Activated CD8-positive, alpha-beta T cell treated with anti-CD3 and anti-CD28 coated beads for 36 hours (primary cell): ENCODE results near the gene SRSF12. TPM values are rescaled to one million over a fixed set of nuclear protein-coding genes. Genes with fewer than 3 reads are reported as not detected.

Experiments
- ATAC-seq: fragments of 200-7000 bp; cut with Tn5 transposase; one replicate; pipeline ENCODE4 v1.10.0; 2021; ENCODE audit warnings: mild to moderate bottlenecking, moderate library complexity
- CTCF ChIA-PET: fragments of 350-600 bp; sonication (Branson Sonifier 250); formaldehyde crosslinking; loops from one replicate; lab custom pipeline; 2021; ENCODE audit warnings: antibody characterized with exemption; lab: Charles Lee
- POLR2A ChIA-PET: fragments of 350-600 bp; sonication (Branson Sonifier 250); formaldehyde crosslinking; loops from one replicate; lab custom pipeline; 2021; ENCODE audit warnings: antibody characterized with exemption; lab: Charles Lee
- DNase-seq: peaks from one replicate; pipeline ENCODE4 v3.0.0-alpha.2; 2020
- H3K27ac Mint-ChIP-seq: one replicate; pipeline ENCODE4 v1.8.0; 2021; ENCODE audit warnings: mild to moderate bottlenecking, mixed read lengths
- H3K27me3 Mint-ChIP-seq: one replicate; pipeline ENCODE4 v1.8.0; 2021; ENCODE audit warnings: mixed read lengths
- H3K36me3 Mint-ChIP-seq: one replicate; pipeline ENCODE4 v1.8.0; 2021; ENCODE audit warnings: low read depth, mixed read lengths
- H3K4me1 Mint-ChIP-seq: one replicate; pipeline ENCODE4 v1.8.0; 2021; ENCODE audit warnings: low read depth, mixed read lengths
- H3K4me3 Mint-ChIP-seq: one replicate; pipeline ENCODE4 v1.8.0; 2021; ENCODE audit warnings: mild to moderate bottlenecking, moderate library complexity, mixed read lengths
- H3K9me3 Mint-ChIP-seq: one replicate; pipeline ENCODE4 v1.8.0; 2021; ENCODE audit warnings: mixed read lengths
- intact Hi-C: fragments of 100-400 bp; cut with micrococcal nuclease; formaldehyde crosslinking; loops from one replicate; pipeline ENCODE4 v1.10.0; 2022
- total RNA-seq, 2 experiments: library from RNA; stranded (reverse); gene quantifications; one replicate each; pipeline ENCODE4 v1.2.3, GENCODE V29; 2021
- TF ChIP-seq, protein P1 (sequence below): fragments of 200-600 bp; IDR thresholded peaks from one replicate; pipeline ENCODE4 v1.8.0; 2022; ENCODE audit warnings: antibody characterized with exemption, mild to moderate bottlenecking

The SRSF12 gene
- total RNA-seq, 2 experiments from 2014 or later: 0.83 to 1.1 TPM

- ChIA-PET POLR2A (no interaction called here), CTCF (interaction anchor here (0.6 to 2.5 kb wide), 9 partner anchors 9 to 253 kb away, joined by 3 to 8 read pairs (median 3); no protein-coding TSS in a partner anchor)
- H3K27me3 Mint-ChIP-seq: peaks cover 3% of the 10 kb centered on the region
- intact Hi-C loops: no loop called here
- no peaks in the 10 kb centered on the region for H3K9me3 Mint-ChIP-seq
- ATAC-seq: peak; percentile 60
- no peaks in the 10 kb centered on the region for H3K36me3 Mint-ChIP-seq
- TF ChIP-seq, protein P1, sequence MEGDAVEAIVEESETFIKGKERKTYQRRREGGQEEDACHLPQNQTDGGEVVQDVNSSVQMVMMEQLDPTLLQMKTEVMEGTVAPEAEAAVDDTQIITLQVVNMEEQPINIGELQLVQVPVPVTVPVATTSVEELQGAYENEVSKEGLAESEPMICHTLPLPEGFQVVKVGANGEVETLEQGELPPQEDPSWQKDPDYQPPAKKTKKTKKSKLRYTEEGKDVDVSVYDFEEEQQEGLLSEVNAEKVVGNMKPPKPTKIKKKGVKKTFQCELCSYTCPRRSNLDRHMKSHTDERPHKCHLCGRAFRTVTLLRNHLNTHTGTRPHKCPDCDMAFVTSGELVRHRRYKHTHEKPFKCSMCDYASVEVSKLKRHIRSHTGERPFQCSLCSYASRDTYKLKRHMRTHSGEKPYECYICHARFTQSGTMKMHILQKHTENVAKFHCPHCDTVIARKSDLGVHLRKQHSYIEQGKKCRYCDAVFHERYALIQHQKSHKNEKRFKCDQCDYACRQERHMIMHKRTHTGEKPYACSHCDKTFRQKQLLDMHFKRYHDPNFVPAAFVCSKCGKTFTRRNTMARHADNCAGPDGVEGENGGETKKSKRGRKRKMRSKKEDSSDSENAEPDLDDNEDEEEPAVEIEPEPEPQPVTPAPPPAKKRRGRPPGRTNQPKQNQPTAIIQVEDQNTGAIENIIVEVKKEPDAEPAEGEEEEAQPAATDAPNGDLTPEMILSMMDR: peak; percentile 40
- H3K27ac Mint-ChIP-seq: no peak overlapping the region
- no peaks in the 10 kb centered on the region for H3K4me1 Mint-ChIP-seq
- no peak overlapping the region for H3K4me3 Mint-ChIP-seq
- DNase-seq: no peak
These were observed 4.8 kb upstream of the SRSF12 start for GRCh38 chr6:89122625-89123024.

DNA sequence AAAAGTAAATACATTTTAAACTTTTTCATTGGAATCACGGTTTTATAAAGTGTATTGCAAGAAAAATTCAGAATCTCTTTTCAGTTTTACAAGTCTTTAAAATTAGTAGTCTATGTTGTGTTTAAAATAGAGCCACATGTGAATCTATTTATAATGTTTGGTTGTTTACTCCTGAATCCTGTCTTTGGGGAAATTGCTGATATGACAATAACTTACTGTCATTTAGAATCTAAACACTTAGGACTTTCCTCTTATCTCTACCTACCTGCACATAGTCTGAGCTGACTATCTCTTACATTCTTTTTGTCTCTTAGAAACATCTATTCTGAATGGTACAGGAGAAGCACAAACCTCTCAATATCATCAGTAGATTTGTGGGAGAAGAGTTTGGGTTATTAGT is 4.1 kb upstream of the SRSF12 start:
- ChIA-PET POLR2A (no interaction called here), CTCF (interaction anchor here (1.7 to 2.5 kb wide), 2 partner anchors 9 to 17 kb away, joined by 5 to 7 read pairs; no protein-coding TSS in a partner anchor)
- Mint-ChIP-seq H3K27ac (no peak overlapping the region), H3K4me1 (peaks cover 3% of the 10 kb centered on the region), H3K9me3 (no peaks in the 10 kb centered on the region), H3K4me3 (no peak overlapping the region), H3K36me3 (no peaks in the 10 kb centered on the region), H3K27me3 (peaks cover 3% of the 10 kb centered on the region)
- TF ChIP-seq, protein P1: no peak
- DNase-seq (no peak), ATAC-seq (no peak)
- intact Hi-C loops: no loop called here

DNA sequence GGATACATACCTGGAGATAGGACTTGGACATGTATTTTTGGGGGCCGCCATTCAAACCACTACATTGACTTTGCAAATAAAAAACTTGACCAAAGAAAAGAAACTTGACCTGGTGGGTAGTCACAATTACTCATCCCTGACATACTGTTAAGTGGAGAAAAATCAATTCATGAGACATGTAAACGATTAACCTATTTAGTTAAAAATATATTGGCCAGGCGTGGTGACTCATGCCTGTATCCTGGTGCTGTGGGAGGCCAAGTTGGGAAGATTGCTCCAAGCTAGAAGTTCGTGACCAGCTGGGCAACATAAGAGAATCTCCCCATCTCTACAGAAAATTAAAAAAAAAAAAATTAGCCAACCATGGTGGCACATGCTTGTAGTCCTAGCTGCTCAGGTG is 2.5 kb upstream of the SRSF12 start:
- H3K9me3 Mint-ChIP-seq: no peaks in the 10 kb centered on the region
- no peak for ATAC-seq
- H3K36me3 Mint-ChIP-seq: no peaks in the 10 kb centered on the region
- no peak for DNase-seq
- H3K4me3 Mint-ChIP-seq: no peak overlapping the region
- peaks cover 5% of the 10 kb centered on the region for H3K4me1 Mint-ChIP-seq
- ChIA-PET POLR2A (no interaction called here), CTCF (interaction anchor here (1.2 kb wide), 1 partner anchor 256 kb away, joined by 3 read pairs; no protein-coding TSS in a partner anchor)
- TF ChIP-seq, protein P1: no peak
- intact Hi-C loops: no loop called here
- H3K27ac Mint-ChIP-seq: no peak overlapping the region
- peaks cover 9% of the 10 kb centered on the region for H3K27me3 Mint-ChIP-seq

DNA sequence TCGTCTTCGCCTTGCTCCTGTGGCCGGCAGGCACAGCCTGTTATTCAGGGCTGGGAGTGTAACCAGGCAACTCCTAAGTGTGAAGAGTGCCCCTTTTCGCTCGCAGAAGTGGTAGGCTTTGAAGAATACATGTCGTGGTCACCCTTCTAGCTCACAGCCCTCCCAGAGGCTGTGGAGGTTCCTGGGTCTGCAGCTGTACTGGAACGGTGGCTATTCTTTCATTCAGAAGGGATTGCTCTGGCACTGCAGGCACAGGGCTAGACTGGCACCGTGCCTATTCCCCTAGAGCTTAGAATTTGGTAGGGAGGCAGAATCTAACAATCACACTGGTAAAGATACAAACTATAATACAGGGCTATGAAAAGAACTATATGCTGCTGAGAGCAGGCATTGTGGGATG is 1.1 kb upstream of the SRSF12 start:
- Mint-ChIP-seq H3K9me3 (no peaks in the 10 kb centered on the region), H3K27ac (no peak overlapping the region), H3K4me3 (peak overlapping the region; percentile 86), H3K27me3 (peaks cover 9% of the 10 kb centered on the region), H3K4me1 (peaks cover 5% of the 10 kb centered on the region), H3K36me3 (no peaks in the 10 kb centered on the region)
- intact Hi-C loops: no loop called here
- ATAC-seq (no peak), DNase-seq (no peak)
- ChIA-PET CTCF (interaction anchor here (1.0 to 2.4 kb wide), 2 partner anchors 31 to 136 kb away, joined by 3 to 10 read pairs; no protein-coding TSS in a partner anchor), POLR2A (no interaction called here)
- TF ChIP-seq, protein P1: no peak

DNA sequence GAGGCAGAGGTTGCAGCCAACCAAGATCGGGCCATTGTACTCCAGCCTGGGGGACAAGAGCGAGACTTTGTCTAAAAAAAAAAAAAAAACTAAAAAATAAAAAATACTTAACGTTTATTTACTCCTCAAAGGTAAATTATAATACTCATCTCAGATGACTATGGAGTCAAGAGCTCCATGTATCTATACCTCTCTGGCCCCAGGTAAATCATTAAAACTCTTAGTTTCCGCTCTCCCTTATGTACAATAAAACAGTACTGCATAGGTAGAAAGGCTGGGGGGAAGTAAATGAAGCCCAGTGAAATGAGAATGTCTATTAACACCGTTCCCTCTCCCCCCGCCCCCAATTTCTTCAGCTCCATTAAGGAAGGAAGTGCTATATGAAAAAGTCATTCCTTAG is 1.2 kb downstream of the SRSF12 start:
- TF ChIP-seq, protein P1: no peak
- peaks cover 5% of the 10 kb centered on the region for H3K4me1 Mint-ChIP-seq
- peaks cover 9% of the 10 kb centered on the region for H3K27me3 Mint-ChIP-seq
- intact Hi-C loops: no loop called here
- ChIA-PET CTCF (interaction anchor here (0.9 to 2.4 kb wide), 5 partner anchors 17 to 134 kb away, joined by 3 to 10 read pairs (median 4); partner anchors contain the start of gene PM20D2), POLR2A (interaction anchor here (1.8 to 2.5 kb wide), 2 partner anchors 35 to 37 kb away, joined by 4 to 21 read pairs; partner anchors contain the start of gene PNRC1)
- no peak for DNase-seq
- ATAC-seq: no peak
- H3K4me3 Mint-ChIP-seq: peak overlapping the region; percentile 86
- no peak overlapping the region for H3K27ac Mint-ChIP-seq
- no peaks in the 10 kb centered on the region for H3K36me3 Mint-ChIP-seq
- H3K9me3 Mint-ChIP-seq: no peaks in the 10 kb centered on the region
